SU-DHL-6 (cell line): Measurements from ENCODE around the gene ACOT11.

ENCODE experiments used
- CTCF ChIP-seq: fragments of 200-600 bp; sonication (generic); IDR thresholded peaks from one replicate; pipeline ENCODE4 v1.5.1; 2017; ENCODE audit warnings: antibody characterized with exemption, mild to moderate bottlenecking, low read length, moderate library complexity; ENCODE audit not compliant: insufficient read depth, poor library complexity, severe bottlenecking
- EZH2phosphoT487 ChIP-seq: fragments of 200-600 bp; sonication (generic), shearing (Covaris generic); conservative IDR thresholded peaks from 2 replicates; pipeline ENCODE4 v1.6.1; 2018; ENCODE audit warnings: mild to moderate bottlenecking, antibody characterized with exemption, low read length, moderate library complexity, mixed read lengths

GRCh38 chr1:54619749-54620148 lies 71.7 kb downstream of the ACOT11 start:
- TF ChIP-seq CTCF = no peak
- no peak for TF ChIP-seq EZH2phosphoT487
